GM18505 (cell line): ENCODE results near the gene SHISA9.

ENCODE experiments used
- ATAC-seq: cut with Tn5 transposase; IDR thresholded peaks from one replicate; pipeline ENCODE4 v1.9.1; 2021; ENCODE audit not compliant: unreplicated experiment
- POLR2A ChIP-seq: IDR thresholded peaks from 4 replicates; pipeline ENCODE4 v1.6.1; 2011; ENCODE audit warnings: borderline replicate concordance; ENCODE audit not compliant: insufficient read depth, insufficient read length; ENCODE audit errors: extremely low read depth

The SHISA9 gene

DNA sequence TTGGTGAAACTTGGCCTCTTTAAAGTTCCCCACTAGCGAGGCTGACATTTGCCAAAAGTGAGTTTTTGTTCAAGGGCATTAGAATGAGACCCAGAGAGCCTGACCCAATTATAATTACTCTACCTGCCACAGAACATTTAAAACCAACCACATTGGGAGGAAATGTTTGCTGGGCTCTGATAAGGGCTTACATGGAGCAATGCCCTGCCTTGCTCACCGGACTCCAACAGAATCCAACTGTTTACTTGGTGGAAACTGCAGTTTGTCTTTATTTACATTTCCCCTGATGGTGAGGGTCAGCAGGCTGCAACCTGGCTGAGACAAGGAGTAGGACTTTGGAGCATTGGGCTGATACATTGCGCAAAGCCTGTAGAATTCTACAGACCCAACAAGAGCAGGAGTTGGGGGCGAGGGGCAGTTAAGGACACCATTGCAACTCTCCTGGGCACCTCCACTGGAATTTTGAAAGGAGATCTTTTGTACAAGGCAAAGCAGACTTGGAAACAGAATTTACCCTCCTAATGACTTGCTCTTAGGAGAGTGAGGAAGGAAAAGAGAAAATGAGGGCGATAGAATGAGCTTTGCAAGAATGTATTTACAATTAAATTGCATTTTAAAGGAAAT lies 368.6 kb downstream of the SHISA9 start:
- TF ChIP-seq POLR2A, result no peak
- no peak for ATAC-seq

DNA sequence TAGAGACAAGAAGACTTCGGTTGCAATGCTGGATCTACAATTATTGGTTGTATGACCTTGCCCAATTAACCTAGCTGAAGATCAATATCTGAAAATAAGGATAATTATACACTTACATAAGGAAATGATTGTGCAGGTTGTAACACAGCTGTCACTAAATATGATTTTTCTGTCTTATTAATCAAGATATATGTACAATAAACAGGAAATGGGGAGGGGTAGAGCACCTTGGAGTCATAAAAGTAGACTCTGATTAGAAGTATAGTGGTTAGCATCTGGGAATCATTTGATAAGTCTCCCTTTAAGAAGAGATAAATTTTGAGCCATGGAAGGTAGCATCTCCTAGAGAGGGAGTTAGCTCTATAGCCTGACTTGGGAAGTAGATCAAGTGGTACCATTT lies 369.2 kb downstream of the SHISA9 start:
- ATAC-seq, result no peak

DNA sequence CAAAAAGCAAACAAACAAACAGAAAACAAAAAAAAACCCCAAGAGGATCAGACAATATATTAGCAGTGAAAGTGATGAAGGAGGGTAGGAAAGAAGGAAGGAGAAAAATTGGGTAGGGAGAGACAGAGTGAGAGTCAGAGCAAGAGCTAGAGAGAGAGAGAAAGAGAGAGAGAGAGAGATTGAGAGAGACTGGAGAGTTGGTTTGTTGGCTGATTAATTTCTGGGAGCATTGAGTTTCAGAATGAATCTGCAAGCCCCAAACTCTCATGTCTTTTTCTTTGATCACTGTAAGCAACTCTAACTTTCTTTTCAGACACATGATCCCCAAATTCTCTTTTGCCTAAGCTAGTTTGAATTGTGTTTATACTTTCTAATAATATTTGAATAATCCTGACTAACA lies 388.1 kb downstream of the SHISA9 start:
- no peak for TF ChIP-seq POLR2A
- ATAC-seq, result no peak

More for the DNA sequence above, 369.2 kb downstream of the SHISA9 start:
- no peak for TF ChIP-seq POLR2A
